GM20000 (cell line): Measurements from ENCODE around the gene HBG2.

ENCODE experiments used
- DNase-seq: peaks from one replicate; pipeline ENCODE4 v3.0.0; 2012; ENCODE audit warnings: low spot score
- CTCF ChIP-seq: IDR thresholded peaks from 2 replicates; pipeline ENCODE4 v1.5.1; 2012; ENCODE audit warnings: mild to moderate bottlenecking, control low read depth; ENCODE audit errors: extremely low read depth, missing control alignments

The HBG2 gene

GRCh38 chr11:5286351-5286750, 31.8 kb upstream of the HBG2 start:
- DNase-seq: no peak
- no peak for TF ChIP-seq CTCF

GRCh38 chr11:5285703-5286340, 31.2 kb upstream of the HBG2 start:
- TF ChIP-seq CTCF: no peak
- DNase-seq: no peak

- TF ChIP-seq CTCF: no peak
- no peak for DNase-seq
Measured at GRCh38 chr11:5284637-5285036, 30.1 kb upstream of the HBG2 start.

GRCh38 chr11:5283882-5284281, 29.3 kb upstream of the HBG2 start:
- DNase-seq: no peak
- no peak for TF ChIP-seq CTCF

GRCh38 chr11:5283086-5283485, 28.5 kb upstream of the HBG2 start:
- no peak for TF ChIP-seq CTCF
- no peak for DNase-seq

GRCh38 chr11:5282628-5283027, 28.0 kb upstream of the HBG2 start:
- no peak for TF ChIP-seq CTCF
- no peak for DNase-seq

- DNase-seq: no peak
- TF ChIP-seq CTCF: no peak
Measured at GRCh38 chr11:5281596-5281995, 27.0 kb upstream of the HBG2 start.
